NCI-H1092 (cell line): ENCODE measurements around the gene ANKS1A.
"Not testable (repeated sequence)": the region's sequence is repeated elsewhere in the genome, so short reads cannot be mapped to it uniquely, and the experiment has no call there.

Source experiments
- DNase-seq: peaks from one replicate; lab custom pipeline; 2025; lab: John Stamatoyannopoulos, UW

ANKS1A gene

DNA sequence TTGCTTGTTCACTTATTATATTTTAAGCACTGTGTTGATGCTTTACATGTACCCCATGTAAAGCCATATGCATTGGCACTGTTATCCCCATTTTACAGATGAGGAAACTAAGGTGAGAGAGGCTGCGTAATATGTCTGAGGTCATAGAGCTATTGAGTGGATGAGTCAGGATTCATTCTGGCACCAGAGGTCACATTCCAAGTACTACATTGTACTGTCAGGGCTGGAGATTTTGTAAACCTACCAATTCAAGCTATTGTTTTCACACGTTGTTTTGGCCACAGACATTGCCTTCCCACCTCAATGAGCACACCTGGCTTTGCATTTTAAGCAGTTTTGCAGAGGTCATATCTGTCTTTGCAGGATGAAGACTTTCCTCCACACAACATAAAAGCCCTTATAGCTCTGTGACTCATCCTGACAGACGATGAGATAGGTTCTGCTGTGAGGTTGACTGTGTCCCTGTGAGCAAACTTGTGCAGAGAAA is 33.2 kb downstream of the ANKS1A start:
- DNase-seq = no peak

- DNase-seq = no peak
Measured at GRCh38 chr6:34924831-34925625, 36.0 kb downstream of the ANKS1A start.

- no peak for DNase-seq
Measured at GRCh38 chr6:34926655-34927054, 37.6 kb downstream of the ANKS1A start.

DNA sequence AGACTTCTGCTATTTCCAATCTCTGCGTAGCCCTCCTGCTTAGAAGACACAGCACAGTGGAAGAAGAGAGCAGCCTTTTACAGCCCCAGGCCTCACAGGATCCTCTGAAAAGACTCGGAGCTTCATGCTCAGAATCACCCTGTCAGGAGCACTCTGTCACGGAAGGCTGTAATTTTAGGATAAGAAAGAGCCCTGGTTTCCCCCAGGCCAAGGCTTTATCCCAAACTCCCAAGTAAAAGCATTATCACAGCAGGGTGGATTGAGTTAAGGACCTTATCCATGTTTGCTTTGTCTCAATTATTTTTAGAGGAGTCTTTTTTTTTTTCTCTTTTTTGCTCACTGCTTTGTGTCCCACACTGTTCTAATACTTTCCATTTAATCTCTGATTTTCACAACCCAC is 39.2 kb downstream of the ANKS1A start:
- DNase-seq = no peak

GRCh38 chr6:34928695-34929094 is 39.6 kb downstream of the ANKS1A start:
- no peak for DNase-seq

- no peak for DNase-seq
Measured at GRCh38 chr6:34929241-34929978, 40.4 kb downstream of the ANKS1A start.

DNA sequence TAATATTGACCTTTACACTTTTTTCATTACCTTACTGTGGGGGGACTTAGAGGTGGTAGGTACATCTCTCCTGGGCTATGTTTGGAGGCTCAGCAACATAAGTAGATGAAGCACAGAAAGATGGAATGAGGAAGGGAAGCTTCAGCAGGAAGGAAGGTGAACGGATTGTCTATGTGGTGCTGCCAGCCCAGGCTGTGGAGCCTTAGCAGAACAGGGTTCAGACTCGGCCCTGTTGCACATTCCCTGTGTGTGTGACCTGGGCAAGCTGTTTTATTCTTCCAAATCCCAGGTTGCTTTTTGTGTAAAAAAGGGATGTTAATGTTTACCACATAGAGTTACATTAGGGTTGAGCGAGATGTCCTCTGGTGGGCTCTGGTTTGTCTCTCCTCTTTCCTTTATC is 41.2 kb downstream of the ANKS1A start:
- no peak for DNase-seq

GRCh38 chr6:34932202-34932601 is 43.1 kb downstream of the ANKS1A start:
- not testable (repeated sequence) for DNase-seq

GRCh38 chr6:34934516-34934915 is 45.5 kb downstream of the ANKS1A start:
- DNase-seq = no peak

DNA sequence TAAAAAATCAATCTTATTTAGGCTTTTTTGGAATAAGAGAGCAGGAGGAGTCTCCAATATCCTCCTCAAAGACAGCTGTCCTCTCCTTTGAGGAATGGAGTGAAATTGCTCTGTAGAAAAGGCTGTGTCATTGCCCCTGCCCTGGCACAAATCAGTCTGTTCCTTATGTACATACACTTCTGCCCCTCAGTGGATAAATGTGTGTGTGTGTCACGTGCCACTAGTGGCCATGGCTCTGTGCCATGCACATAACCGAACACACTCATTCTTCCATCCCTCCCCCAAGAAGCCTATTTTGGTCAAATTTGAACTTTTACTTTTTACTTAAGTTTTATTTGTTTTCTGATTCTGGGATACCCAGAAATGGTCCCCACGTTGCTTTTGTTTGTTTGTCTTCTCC is 49.2 kb downstream of the ANKS1A start:
- no peak for DNase-seq

- no peak for DNase-seq
Measured at GRCh38 chr6:34940030-34940434, 51.0 kb downstream of the ANKS1A start.

DNA sequence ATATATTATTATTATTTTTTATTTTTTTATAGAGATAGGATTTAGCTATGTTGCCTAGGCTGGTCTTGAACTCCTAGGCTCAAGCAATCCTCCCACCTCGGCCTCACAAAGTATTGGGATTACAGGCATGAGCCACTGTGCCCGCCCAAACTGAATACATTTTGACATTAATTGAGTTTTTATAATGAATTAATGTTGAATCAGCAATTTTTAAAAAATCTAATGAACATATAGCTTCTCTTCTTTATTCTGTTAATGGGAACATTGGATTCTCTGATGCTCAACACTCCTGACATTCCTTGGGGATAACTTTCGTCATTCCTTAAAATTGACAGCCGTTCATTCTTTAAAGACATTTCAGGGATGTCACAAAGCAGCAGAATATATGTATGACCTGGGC is 52.4 kb downstream of the ANKS1A start:
- no peak for DNase-seq

- no peak for DNase-seq
Measured at GRCh38 chr6:34945317-34945716, 56.3 kb downstream of the ANKS1A start.

DNA sequence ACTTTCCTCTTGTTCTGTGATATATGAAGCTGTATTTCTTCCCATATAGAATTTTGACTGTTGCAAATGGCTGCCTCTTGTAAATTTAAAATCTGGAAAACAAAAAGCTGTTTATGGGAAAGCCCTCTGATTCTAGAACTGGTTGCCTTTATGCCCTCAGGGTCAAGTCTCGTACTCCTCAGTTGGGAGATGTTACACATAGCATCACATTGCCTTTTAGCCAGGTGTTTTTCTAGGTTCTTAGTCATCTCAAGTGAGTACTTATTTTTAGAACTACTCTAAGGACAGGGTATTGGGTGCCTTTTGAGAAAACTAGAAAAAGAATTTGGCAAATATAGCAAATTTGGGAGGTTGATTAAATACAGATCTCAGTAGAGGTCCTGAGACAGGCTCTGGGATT is 58.5 kb downstream of the ANKS1A start:
- DNase-seq = no peak

- no peak for DNase-seq
Measured at GRCh38 chr6:34949636-34950035, 60.6 kb downstream of the ANKS1A start.

- DNase-seq = no peak
Measured at GRCh38 chr6:34950849-34951248, 61.8 kb downstream of the ANKS1A start.

GRCh38 chr6:34951731-34952130 is 62.7 kb downstream of the ANKS1A start:
- DNase-seq = no peak

GRCh38 chr6:34953061-34954025 is 64.3 kb downstream of the ANKS1A start:
- DNase-seq = peak; percentile 12

DNA sequence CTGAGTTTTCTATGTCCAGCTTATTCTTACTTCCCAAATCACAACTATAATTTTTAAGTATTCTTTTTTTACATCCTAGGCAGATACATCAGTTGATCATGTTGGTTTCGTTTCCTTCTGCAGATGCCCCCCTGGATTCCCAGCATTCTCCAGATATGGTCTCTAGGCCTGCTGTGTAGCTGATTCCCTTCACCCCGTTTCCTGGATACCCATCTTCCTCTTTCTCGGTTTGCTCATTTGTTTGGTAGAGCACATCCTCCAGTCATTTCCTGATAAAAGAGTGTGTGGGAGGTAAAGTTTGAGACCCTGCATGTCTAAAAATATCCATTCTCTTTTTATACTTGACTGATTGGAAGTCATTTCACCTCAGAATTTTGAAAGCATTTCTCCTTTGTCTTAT is 66.4 kb downstream of the ANKS1A start:
- no peak for DNase-seq

DNA sequence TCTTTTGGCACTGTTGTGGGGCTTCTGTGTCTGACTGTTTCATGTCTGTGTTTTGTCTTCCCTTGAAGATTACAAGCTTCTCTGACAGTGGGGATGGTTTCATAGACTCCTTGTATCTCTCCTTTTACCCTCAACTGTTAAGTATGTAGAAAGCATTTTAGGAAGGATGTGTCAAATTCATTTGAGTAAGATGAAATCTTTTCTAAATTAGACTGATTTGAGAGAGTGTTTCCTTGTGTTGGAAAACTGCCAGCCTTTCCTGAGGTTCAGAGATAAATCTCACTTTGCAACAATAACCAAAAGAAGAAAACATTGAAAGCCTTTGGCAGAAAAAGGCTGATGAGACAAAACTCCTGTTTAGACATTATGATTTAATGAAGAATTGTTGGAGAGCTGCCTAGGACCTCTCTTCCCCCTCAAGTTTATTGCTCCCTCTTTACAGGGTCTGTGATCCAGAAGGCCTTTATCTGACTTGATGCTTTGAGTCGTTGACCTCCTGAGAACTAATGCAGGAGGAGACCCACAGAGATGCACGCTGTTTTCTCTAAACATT is 68.3 kb downstream of the ANKS1A start:
- DNase-seq = no peak

DNA sequence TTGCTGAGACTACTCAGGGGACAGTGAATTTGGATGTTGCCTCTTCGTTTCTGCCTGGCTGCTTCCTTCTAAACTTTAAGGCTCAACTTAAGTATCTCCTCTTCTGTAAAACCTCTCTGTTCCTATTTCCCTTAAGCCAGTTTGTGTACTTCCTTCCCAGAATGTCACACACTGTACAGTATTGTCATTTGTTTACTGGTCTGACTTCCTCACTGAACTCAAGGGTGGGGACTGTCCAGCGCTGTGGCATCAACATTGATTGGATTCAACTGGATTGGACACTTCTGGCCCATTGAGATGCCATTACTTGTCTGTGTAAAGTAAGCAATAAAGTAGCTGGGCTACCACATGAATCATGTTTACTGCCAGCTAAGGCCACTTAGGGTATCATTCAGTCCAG is 69.7 kb downstream of the ANKS1A start:
- no peak for DNase-seq

DNA sequence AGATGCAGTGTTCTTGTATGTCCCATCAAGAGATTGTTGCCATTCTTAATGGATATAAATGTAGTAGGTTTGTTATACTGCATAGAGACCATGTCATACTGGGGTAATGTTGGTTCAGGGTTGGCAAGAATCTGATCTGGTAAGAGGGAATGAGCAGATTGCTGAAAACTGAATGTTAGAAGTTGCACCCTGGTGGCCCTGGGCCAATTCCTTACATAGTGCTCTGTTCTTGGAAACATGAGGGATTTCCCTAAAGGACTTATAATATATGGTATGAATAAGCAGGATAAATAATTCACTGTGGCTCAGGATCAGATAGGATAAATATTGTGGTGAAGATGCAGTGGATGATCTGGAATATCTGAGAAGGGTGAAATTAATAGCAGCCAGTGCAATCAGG is 70.2 kb downstream of the ANKS1A start:
- DNase-seq = no peak
